COLO668 (cell line): ENCODE results near the gene TNPO1.

Source experiments
- DNase-seq: peaks from one replicate; lab custom pipeline; 2025; ENCODE audit not compliant: unreplicated experiment; lab: John Stamatoyannopoulos, UW

Gene TNPO1

GRCh38 chr5:72850113-72850512 lies 33.7 kb downstream of the TNPO1 start:
- DNase-seq = no peak

- DNase-seq = no peak
These were observed 35.9 kb downstream of the TNPO1 start for GRCh38 chr5:72852356-72852755.

GRCh38 chr5:72854419-72854818 lies 38.0 kb downstream of the TNPO1 start:
- DNase-seq = no peak

DNA sequence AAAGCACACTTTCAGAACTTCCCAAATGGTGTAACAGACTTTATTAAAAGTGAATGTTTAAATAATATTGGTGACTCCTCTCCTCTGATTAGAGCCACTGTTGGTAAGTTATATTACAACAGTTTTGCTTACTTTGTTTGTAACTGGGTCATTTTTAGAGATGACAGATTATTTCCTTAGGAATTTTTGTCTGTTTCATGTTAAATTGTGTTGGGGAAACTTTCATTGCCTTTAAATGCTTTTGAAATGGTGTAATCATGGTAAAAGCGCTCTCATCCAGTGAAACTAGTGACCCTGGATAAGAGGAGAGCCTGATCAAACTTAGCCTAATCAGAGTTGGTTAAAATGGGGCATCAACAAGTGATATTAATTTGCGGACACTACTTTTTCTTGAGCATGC lies 39.4 kb downstream of the TNPO1 start:
- DNase-seq = no peak

- no peak for DNase-seq
These were observed 40.9 kb downstream of the TNPO1 start for GRCh38 chr5:72857396-72857795.

DNA sequence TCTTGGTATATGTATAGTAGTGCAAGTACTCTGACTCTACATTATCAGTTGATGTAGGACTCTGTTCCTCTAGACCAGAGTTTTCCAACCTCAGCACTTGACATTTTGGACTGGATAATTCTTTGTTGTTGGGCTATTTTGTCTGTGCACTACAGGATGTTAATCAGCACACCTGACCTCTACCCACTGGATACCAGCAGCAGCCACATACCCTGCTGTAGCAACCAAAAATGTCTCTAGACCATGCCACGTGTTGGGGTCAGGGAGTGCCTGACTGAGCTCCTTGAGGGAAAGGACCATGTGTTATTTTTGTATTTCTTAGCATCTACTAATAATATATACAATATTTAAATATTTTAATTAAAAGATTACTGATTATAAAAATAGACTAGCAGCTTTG lies 42.7 kb downstream of the TNPO1 start:
- no peak for DNase-seq

- no peak for DNase-seq
These were observed 44.0 kb downstream of the TNPO1 start for GRCh38 chr5:72860499-72860898.

- no peak for DNase-seq
These were observed 55.0 kb downstream of the TNPO1 start for GRCh38 chr5:72871366-72872024.

- no peak for DNase-seq
These were observed 62.4 kb downstream of the TNPO1 start for GRCh38 chr5:72878854-72879253.

DNA sequence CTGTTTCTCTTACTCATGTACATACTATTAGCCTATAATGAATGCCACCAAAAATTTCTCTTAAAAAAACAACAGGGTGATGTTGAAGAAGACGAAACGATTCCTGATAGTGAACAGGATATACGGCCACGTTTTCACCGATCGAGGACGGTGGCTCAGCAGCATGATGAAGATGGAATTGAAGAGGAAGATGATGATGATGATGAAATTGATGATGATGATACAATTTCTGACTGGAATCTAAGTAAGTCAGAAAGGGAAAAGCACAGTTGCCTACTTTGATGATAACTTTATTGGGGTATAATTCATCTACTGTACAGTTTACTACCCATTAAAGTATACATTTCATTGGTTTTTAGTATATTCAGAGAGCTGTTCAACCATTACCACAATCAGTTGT lies 66.5 kb downstream of the TNPO1 start:
- DNase-seq = no peak

- DNase-seq = peak; percentile 9
These were observed 67.4 kb downstream of the TNPO1 start for GRCh38 chr5:72883850-72884249.

GRCh38 chr5:72884892-72885291 lies 68.4 kb downstream of the TNPO1 start:
- no peak for DNase-seq

- no peak for DNase-seq
These were observed 69.4 kb downstream of the TNPO1 start for GRCh38 chr5:72885824-72886223.

DNA sequence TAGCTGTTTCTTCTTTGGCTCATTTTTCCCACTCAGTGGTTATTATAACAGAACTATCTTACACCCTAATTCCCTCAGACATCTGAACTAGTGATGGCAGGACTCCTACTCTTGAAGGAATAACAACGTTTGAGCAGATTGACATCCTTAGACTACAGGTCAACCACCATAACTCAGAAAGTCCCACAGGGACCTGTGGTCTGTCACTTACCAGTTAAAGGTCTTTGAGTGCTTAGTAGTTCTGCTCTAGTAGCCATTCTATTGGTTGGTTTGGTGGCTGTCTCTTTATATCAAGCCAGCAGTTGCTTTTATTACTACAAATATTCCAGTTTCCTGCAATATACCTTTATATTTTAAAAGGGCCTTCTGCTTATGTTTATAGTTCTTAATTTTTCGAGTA lies 72.1 kb downstream of the TNPO1 start:
- DNase-seq = no peak

- no peak for DNase-seq
These were observed 72.9 kb downstream of the TNPO1 start for GRCh38 chr5:72889324-72889723.

- no peak for DNase-seq
These were observed 76.4 kb downstream of the TNPO1 start for GRCh38 chr5:72892846-72893245.

- DNase-seq = no peak
These were observed 79.3 kb downstream of the TNPO1 start for GRCh38 chr5:72895758-72896157.

GRCh38 chr5:72906806-72907205 lies 90.3 kb downstream of the TNPO1 start:
- DNase-seq = no peak

- DNase-seq = no peak
These were observed 92.2 kb downstream of the TNPO1 start for GRCh38 chr5:72908664-72909063.

GRCh38 chr5:72917371-72917776 lies 100.9 kb downstream of the TNPO1 start:
- no peak for DNase-seq

GRCh38 chr5:72920690-72921502 lies 104.4 kb downstream of the TNPO1 start:
- DNase-seq = no peak

DNA sequence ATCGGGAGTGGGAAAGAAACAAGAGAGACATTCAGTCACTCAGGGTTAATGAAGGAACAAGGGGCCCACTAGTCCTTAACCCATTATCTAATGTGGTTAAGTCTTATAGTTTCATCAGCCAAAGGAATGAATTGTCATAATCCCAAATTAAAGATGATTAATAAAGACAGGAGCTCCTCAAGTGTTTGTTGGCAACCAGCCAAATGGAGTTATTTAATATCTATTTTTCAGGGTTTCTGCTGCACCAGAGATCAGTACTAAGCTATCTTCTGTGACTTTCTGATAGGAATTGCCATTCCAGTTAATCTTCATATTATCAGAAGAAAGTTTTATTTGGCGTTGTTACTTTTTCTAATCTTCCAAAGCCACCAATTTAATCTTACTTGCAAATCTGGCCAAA lies 105.4 kb downstream of the TNPO1 start:
- DNase-seq = no peak

DNA sequence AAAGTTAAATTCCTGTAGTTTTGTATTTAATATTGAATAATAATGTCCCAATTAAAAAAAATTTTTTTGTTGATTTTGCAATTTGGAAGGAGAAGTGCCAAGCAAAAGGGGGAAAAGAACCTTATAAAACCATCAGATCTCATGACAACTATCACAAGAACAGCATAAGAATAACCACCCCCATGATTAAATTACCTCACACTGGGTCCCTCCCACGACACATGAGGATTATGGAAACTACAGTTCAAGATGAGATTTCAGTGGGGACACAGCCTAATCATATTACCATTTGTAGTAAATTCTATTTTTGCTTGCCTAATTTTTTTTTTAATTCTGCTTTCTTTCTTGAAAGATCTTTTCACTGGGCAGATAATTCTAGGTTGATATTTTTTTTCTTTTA lies 106.0 kb downstream of the TNPO1 start:
- no peak for DNase-seq
